ENCODE measurements around the gene FOXK2.

DNA sequence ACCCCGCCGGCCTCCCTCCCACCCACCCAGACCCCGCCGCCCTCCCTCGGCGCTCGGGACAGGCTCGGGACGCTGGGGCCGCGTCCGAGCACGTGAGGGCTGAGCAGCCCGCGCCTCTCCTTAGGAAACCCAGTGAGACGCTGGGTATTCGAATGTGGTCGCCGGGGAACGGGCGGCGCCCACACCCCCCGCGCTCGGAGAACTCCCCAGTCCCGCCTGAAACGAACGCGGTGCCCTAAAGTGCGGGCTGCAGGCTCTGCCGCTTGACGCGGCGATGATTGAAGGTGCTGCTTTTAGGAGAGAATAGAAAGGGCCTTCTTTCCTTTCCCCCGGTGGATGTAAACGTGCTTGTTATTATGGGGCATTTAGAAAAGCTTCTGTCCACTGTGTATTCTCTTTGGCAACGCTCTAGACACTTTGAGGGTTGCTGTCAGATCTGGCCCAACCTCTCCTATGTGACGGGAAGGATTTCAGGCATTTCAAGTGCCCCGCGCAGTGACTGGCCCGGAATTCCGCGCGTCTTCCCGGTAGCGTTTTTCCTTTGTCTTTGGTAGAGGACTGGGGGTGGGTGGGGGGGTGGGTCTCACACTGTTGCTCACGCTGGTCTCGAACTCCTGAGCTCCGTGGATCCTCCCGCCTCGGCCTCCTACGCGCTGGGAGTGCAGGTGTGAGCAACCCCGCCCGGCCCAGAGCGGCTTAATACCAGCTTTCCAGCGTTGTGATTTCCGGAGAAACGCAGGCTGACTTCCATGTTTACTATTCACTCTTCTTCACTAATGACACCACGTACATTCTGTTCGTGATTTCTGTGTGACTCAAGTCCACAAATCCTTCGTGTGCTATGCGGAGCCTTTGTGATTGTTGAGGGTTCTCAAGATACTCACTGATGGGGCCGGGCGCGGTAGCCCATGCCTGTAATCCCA is 21.8 kb upstream of the FOXK2 start:
- no peak for TF ChIP-seq EZH2 (IDR thresholded peaks at IDR 0.05; ENCODE audit: low read depth)
- TF ChIP-seq, protein P1, sequence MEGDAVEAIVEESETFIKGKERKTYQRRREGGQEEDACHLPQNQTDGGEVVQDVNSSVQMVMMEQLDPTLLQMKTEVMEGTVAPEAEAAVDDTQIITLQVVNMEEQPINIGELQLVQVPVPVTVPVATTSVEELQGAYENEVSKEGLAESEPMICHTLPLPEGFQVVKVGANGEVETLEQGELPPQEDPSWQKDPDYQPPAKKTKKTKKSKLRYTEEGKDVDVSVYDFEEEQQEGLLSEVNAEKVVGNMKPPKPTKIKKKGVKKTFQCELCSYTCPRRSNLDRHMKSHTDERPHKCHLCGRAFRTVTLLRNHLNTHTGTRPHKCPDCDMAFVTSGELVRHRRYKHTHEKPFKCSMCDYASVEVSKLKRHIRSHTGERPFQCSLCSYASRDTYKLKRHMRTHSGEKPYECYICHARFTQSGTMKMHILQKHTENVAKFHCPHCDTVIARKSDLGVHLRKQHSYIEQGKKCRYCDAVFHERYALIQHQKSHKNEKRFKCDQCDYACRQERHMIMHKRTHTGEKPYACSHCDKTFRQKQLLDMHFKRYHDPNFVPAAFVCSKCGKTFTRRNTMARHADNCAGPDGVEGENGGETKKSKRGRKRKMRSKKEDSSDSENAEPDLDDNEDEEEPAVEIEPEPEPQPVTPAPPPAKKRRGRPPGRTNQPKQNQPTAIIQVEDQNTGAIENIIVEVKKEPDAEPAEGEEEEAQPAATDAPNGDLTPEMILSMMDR (conservative IDR thresholded peaks at IDR 0.05), result no peak

All from PC-9 (cell line).